ENCODE results near the gene MYBPH.

Gene MYBPH

GRCh38 chr1:203148579-203148978, 27.0 kb downstream of the MYBPH start:
- no peak for DNase-seq (ENCODE audit: low read depth)

- no peak for DNase-seq (ENCODE audit: low read depth)
Measured at GRCh38 chr1:203148127-203148526, 27.5 kb downstream of the MYBPH start.

GRCh38 chr1:203147376-203147775, 28.2 kb downstream of the MYBPH start:
- no peak for DNase-seq (ENCODE audit: low read depth)

GRCh38 chr1:203146537-203146936, 29.1 kb downstream of the MYBPH start:
- no peak for DNase-seq (ENCODE audit: low read depth)

- DNase-seq (ENCODE audit: low read depth) = no peak
Measured at GRCh38 chr1:203146042-203146369, 29.6 kb downstream of the MYBPH start.

- no peak for DNase-seq (ENCODE audit: low read depth)
Measured at GRCh38 chr1:203145321-203146041, 30.1 kb downstream of the MYBPH start.

GRCh38 chr1:203144661-203145060, 31.0 kb downstream of the MYBPH start:
- no peak for DNase-seq (ENCODE audit: low read depth)

GRCh38 chr1:203143641-203144040, 32.0 kb downstream of the MYBPH start:
- no peak for DNase-seq (ENCODE audit: low read depth)

- DNase-seq (ENCODE audit: low read depth) = no peak
Measured at GRCh38 chr1:203142684-203143408, 32.8 kb downstream of the MYBPH start.

- DNase-seq (ENCODE audit: low read depth) = no peak
Measured at GRCh38 chr1:203142124-203142523, 33.5 kb downstream of the MYBPH start.

GRCh38 chr1:203140743-203141520, 34.7 kb downstream of the MYBPH start:
- no peak for DNase-seq (ENCODE audit: low read depth)

- no peak for DNase-seq (ENCODE audit: low read depth)
Measured at GRCh38 chr1:203139976-203140475, 35.6 kb downstream of the MYBPH start.

GRCh38 chr1:203138066-203138465, 37.6 kb downstream of the MYBPH start:
- DNase-seq (ENCODE audit: low read depth) = no peak

GRCh38 chr1:203137324-203137723, 38.3 kb downstream of the MYBPH start:
- no peak for DNase-seq (ENCODE audit: low read depth)

GRCh38 chr1:203136409-203137042, 39.1 kb downstream of the MYBPH start:
- DNase-seq (ENCODE audit: low read depth) = no peak

- no peak for DNase-seq (ENCODE audit: low read depth)
Measured at GRCh38 chr1:203135636-203136305, 39.9 kb downstream of the MYBPH start.

- no peak for DNase-seq (ENCODE audit: low read depth)
Measured at GRCh38 chr1:203133970-203134725, 41.5 kb downstream of the MYBPH start.

- no peak for DNase-seq (ENCODE audit: low read depth)
Measured at GRCh38 chr1:203131548-203132200, 44.0 kb downstream of the MYBPH start.

- DNase-seq (ENCODE audit: low read depth) = no peak
Measured at GRCh38 chr1:203130358-203130985, 45.2 kb downstream of the MYBPH start.

Measured in fibroblast of gingiva (primary cell).